ENCODE data around the gene CHSY1. TPM values are rescaled to one million over a fixed set of nuclear protein-coding genes. Genes with fewer than 3 reads are reported as not detected.

The CHSY1 gene
- total and polyA plus RNA-seq, 2 donors (not counting 1 experiment from before 2014, with no cell fraction given): 4.7 to 20.3 TPM

GRCh38 chr15:101250341-101250831 lies 1.5 kb downstream of the CHSY1 start:
- intact Hi-C loops (cut with micrococcal nuclease): loop anchor here (1.0 kb wide), 1 partner anchor 11 kb away; no protein-coding TSS in a partner anchor
- DNase-seq (no peak), ATAC-seq (ENCODE audit: low read depth) (no peak)
- peaks cover 22% of the 10 kb centered on the region for H4K20me1 ChIP-seq (ENCODE audit: control insufficient read depth, insufficient read depth, low read length, poor library complexity, severe bottlenecking)
- Mint-ChIP-seq H3K27me3 (no peaks in the 10 kb centered on the region), H3K4me1 (peaks cover 48% of the 10 kb centered on the region), H3K9me3 (ENCODE audit: insufficient read depth) (no peaks in the 10 kb centered on the region), H3K4me3 (peak overlapping the region; percentile 90), H3K27ac (peak overlapping the region; percentile 88)
- H3K27ac ChIP-seq (ENCODE audit: low read length in 2 of 2): peak overlapping the region in 1 of 2 donors; percentile 51
- 7% methylated on average over 3 of the region's 6 CpGs for WGBS (ENCODE audit: insufficient coverage)
- peaks cover 0 to 4% (median 0%) of the 10 kb centered on the region in 4 experiments for H3K27me3 ChIP-seq (replicated peaks in 1 of 4; ENCODE audit: control extremely low read depth in 1 of 4, control insufficient read depth in 3 of 4, insufficient read depth in 4 of 4, low read length in 3 of 4)
- peak overlapping the region; percentile 75 for H3K9ac ChIP-seq (ENCODE audit: low read length)
- TF ChIP-seq CTCF (IDR thresholded peaks at IDR 0.05): no peak
- TF ChIP-seq EZH2 (IDR thresholded peaks at IDR 0.05; ENCODE audit: borderline replicate concordance, insufficient read depth, low read depth, low read length, poor library complexity, severe bottlenecking): no peak
- peak overlapping the region; percentile 72 for H2AFZ ChIP-seq (ENCODE audit: insufficient read depth, low read depth, low read length, poor library complexity, severe bottlenecking)
- peak overlapping the region; percentile 96 for H3K4me2 ChIP-seq (replicated peaks; ENCODE audit: low read depth, low read length, poor library complexity, severe bottlenecking)
- H3K4me1 ChIP-seq (ENCODE audit: control insufficient read depth in 2 of 2, insufficient read depth in 2 of 2, low read length in 2 of 2): peaks cover 47 to 49% of the 10 kb centered on the region in 2 donors
- H3K79me2 ChIP-seq (ENCODE audit: control insufficient read depth, insufficient read depth, low read length): peaks cover 62% of the 10 kb centered on the region
- no peaks in the 10 kb centered on the region for H3K9me3 ChIP-seq (ENCODE audit: control extremely low read depth in 1 of 3, control insufficient read depth in 2 of 3, insufficient read depth in 1 of 3, low read length in 2 of 3)
- ChIA-PET CTCF (interaction anchor here (0.6 to 9.3 kb wide), 3 partner anchors 10 to 162 kb away, joined by 3 to 138 read pairs (median 12); no protein-coding TSS in a partner anchor), POLR2A (no interaction called here)
- peak overlapping the region; percentile 43 to 69 (median 59) for H3K4me3 ChIP-seq (ENCODE audit: control extremely low read depth in 1 of 5, extremely low read depth in 1 of 5, insufficient read depth in 1 of 5, low read depth in 2 of 5, low read length in 4 of 5)
- no peaks in the 10 kb centered on the region for H3K36me3 ChIP-seq (replicated peaks in 1 of 2; ENCODE audit: control extremely low read depth in 1 of 2, control insufficient read depth in 1 of 2, extremely low read depth in 1 of 2, insufficient read depth in 2 of 2, low read length in 1 of 2)

DNA sequence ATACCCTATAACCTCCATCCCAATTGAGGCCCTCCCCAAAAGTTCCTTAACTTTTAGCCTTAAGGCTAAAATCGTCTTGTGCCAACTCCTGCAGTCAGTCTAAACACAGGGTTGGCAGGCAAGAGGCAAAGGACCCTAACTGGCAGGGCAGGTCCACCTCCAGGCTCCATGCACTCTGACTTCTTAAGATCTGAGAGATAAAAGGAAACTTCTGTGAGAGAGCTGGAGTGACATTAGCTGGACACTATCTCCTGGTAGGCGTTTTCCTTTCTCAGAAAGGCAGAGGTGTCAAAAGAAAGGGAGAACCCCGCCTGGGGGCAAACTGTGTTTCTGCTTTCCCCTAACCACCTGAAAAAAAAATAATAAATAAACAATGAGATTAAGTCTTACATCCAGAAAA lies 3.6 kb downstream of the CHSY1 start:
- Histone ChIP-seq H3K27me3 (replicated peaks in 1 of 4; ENCODE audit: control extremely low read depth in 1 of 4, control insufficient read depth in 3 of 4, insufficient read depth in 4 of 4, low read length in 3 of 4) (no peaks in the 10 kb centered on the region), H3K4me3 (ENCODE audit: control extremely low read depth in 1 of 5, extremely low read depth in 1 of 5, insufficient read depth in 1 of 5, low read depth in 2 of 5, low read length in 4 of 5) (no peak overlapping the region), H3K79me2 (ENCODE audit: control insufficient read depth, insufficient read depth, low read length) (peaks cover 80% of the 10 kb centered on the region), H3K9ac (ENCODE audit: low read length) (no peak overlapping the region), H3K4me2 (replicated peaks; ENCODE audit: low read depth, low read length, poor library complexity, severe bottlenecking) (no peak overlapping the region), H4K20me1 (ENCODE audit: control insufficient read depth, insufficient read depth, low read length, poor library complexity, severe bottlenecking) (peaks cover 22% of the 10 kb centered on the region), H2AFZ (ENCODE audit: insufficient read depth, low read depth, low read length, poor library complexity, severe bottlenecking) (no peak overlapping the region), H3K27ac (ENCODE audit: low read length in 2 of 2) (peak overlapping the region in 1 of 2 donors; percentile 80), H3K4me1 (ENCODE audit: control insufficient read depth in 2 of 2, insufficient read depth in 2 of 2, low read length in 2 of 2) (peaks cover 66 to 70% of the 10 kb centered on the region in 2 donors), H3K36me3 (replicated peaks in 1 of 2; ENCODE audit: control extremely low read depth in 1 of 2, control insufficient read depth in 1 of 2, extremely low read depth in 1 of 2, insufficient read depth in 2 of 2, low read length in 1 of 2) (no peaks in the 10 kb centered on the region), H3K9me3 (ENCODE audit: control extremely low read depth in 1 of 3, control insufficient read depth in 2 of 3, insufficient read depth in 1 of 3, low read length in 2 of 3) (no peaks in the 10 kb centered on the region)
- CTCF ChIA-PET: interaction anchor here (6.8 kb wide), 1 partner anchor 8 kb away, joined by 33 read pairs; no protein-coding TSS in a partner anchor
- intact Hi-C loops (cut with micrococcal nuclease): no loop called here
- ATAC-seq (ENCODE audit: low read depth): no peak
- Mint-ChIP-seq H3K4me3 (no peak overlapping the region), H3K4me1 (peaks cover 69% of the 10 kb centered on the region), H3K9me3 (ENCODE audit: insufficient read depth) (no peaks in the 10 kb centered on the region), H3K27me3 (no peaks in the 10 kb centered on the region), H3K27ac (no peak overlapping the region)
- POLR2A ChIA-PET: interaction anchor here (0.6 kb wide), 1 partner anchor 326 kb away, joined by 3 read pairs; no protein-coding TSS in a partner anchor
- 86% methylated on average over 1 of the region's 3 CpGs for WGBS (ENCODE audit: insufficient coverage)
- no peak for DNase-seq
- TF ChIP-seq CTCF (IDR thresholded peaks at IDR 0.05): no peak
- no peak for TF ChIP-seq EZH2 (IDR thresholded peaks at IDR 0.05; ENCODE audit: borderline replicate concordance, insufficient read depth, low read depth, low read length, poor library complexity, severe bottlenecking)
